MM.1S (cell line): ENCODE measurements around the gene COL6A6.

Source experiments
- EZH2 ChIP-seq: fragments of 300-600 bp; sonication (generic); optimal IDR thresholded peaks from 2 replicates; pipeline ENCODE3; 2017; ENCODE audit warnings: low read depth, mild to moderate bottlenecking, antibody characterized with exemption, low read length, mixed read lengths
- EZH2phosphoT487 ChIP-seq: fragments of 300-600 bp; sonication (generic); IDR thresholded peaks from 2 replicates; pipeline ENCODE4 v1.6.1; 2018; ENCODE audit warnings: antibody characterized with exemption, low read length
- TF ChIP-seq, protein P1 (sequence below): fragments of 300-600 bp; sonication (generic); IDR thresholded peaks from 2 replicates; pipeline ENCODE4 v1.5.1; 2016; ENCODE audit warnings: antibody characterized with exemption, low read length, mixed read lengths

- TF ChIP-seq, protein P1, sequence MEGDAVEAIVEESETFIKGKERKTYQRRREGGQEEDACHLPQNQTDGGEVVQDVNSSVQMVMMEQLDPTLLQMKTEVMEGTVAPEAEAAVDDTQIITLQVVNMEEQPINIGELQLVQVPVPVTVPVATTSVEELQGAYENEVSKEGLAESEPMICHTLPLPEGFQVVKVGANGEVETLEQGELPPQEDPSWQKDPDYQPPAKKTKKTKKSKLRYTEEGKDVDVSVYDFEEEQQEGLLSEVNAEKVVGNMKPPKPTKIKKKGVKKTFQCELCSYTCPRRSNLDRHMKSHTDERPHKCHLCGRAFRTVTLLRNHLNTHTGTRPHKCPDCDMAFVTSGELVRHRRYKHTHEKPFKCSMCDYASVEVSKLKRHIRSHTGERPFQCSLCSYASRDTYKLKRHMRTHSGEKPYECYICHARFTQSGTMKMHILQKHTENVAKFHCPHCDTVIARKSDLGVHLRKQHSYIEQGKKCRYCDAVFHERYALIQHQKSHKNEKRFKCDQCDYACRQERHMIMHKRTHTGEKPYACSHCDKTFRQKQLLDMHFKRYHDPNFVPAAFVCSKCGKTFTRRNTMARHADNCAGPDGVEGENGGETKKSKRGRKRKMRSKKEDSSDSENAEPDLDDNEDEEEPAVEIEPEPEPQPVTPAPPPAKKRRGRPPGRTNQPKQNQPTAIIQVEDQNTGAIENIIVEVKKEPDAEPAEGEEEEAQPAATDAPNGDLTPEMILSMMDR: no peak
- TF ChIP-seq EZH2phosphoT487: no peak
- no peak for TF ChIP-seq EZH2
Measured at GRCh38 chr3:130548356-130548755, 31.4 kb downstream of the COL6A6 start.
